GM18858 (cell line): ENCODE measurements around the gene PRDM5.
"Not testable (repeated sequence)": the region's sequence is repeated elsewhere in the genome, so short reads cannot be mapped to it uniquely, and the experiment has no call there.

Source experiments
- ATAC-seq: cut with Tn5 transposase; IDR thresholded peaks from one replicate; pipeline ENCODE4 v1.9.1; 2021; ENCODE audit not compliant: unreplicated experiment

PRDM5 gene

DNA sequence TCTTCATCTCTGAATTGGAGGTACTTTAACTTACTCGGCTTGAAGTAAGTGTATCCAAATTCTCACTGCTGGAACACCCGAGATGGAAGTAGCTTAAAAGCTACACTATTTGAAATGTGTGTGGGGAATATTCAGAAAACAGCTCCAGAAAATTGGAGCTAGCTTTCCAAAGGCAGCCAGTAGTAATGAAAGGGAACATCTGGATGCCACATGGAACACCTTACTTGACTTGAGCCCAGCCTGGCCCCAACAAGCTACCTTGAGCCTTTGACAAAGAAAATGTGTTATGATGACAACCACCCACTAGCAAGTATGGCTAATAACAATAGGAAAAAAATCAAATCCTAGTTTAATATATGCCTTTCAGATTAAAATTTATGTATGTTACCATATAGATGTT lies 161.5 kb downstream of the PRDM5 start:
- no peak for ATAC-seq

DNA sequence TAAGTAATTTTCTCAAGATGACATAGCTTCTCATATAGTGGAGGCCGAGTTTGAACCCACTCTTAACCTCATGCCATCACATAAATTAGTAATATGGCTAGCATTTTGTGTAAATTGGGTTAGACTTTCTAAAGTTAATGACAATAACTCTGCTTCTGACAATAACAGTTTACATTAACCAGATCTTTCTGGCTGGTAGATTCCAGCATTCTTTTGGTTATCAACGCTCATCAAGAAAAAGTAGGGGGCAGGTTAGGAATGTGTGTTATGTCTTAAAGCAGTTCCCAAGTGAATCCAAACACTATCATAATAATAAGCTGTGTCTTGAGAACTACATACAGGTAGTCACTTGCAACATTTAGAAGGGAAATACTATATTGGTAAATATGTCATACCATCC lies 162.5 kb downstream of the PRDM5 start:
- ATAC-seq: no peak

DNA sequence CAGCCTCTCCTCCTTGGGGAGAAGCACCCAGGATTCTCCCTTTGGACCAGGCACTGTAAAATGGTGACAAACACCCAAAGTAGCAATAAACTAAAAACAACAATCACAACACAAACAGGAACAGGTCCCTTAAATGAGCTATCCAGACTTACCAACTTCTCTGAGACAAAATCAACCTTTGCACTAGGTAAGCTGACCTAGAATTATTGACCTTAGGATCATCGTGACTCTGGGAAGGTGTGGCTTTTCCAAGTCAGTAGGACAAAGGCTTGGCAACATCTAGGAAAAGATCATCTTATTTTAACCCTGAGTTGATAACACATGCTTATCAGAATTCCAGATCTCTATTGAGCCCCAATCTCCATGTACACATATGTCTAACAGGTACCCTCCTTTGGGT lies 166.7 kb downstream of the PRDM5 start:
- ATAC-seq: no peak

DNA sequence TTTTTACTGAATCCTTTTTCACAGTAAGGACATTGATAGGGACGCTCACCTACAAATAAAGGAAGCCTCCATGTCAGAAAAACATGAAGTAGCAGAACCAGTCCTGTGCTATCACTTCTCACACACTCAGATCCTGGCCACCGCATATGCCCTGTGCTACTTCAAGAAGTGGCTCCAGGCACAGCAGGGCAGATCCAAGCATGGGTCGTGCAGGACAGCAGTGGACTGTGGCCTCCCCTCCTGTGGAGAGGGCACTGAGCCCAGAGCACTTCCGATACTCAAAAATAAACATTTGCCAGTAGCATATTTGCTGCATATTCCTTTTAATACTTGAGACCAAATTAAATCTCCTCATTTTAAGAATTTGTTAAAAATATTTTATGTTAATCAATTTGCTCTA lies 167.9 kb downstream of the PRDM5 start:
- ATAC-seq: no peak

DNA sequence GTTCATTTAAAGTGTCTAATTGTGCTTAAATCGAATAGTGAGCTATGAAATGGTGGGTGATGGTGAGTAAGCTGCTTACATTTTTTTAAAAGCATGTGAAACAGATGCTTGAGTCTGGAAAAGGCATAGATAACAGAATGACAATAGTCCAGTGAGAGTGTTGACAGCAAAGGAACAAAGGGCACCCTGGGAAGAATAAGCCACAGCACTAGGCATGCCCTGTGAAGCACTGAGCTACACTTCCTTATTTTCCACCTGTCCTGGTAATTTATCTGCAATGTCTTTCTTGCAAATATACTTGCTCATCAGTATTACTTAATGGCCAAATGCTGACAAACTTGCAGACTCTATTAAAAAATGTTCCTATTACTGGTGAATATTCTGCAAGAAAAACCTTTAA lies 168.7 kb downstream of the PRDM5 start:
- ATAC-seq: no peak

DNA sequence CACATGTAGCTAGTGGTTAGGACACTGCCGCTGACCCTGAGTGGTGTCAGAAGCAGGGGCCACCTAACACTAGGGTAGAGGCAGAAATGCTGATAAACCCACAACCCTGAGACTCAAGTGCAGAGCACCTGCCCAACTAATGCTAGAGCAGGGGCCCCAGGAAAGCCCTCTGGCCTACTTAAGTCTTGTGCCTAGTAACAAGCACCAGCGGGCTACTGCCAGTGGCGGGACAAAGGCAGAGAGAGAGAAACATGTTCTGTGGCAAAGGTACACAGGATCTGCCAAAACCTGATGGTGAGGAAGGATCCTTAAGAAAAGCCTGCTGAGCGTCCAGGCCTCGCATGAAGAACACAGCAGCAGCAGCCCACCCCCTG lies 172.4 kb downstream of the PRDM5 start:
- ATAC-seq: no peak

DNA sequence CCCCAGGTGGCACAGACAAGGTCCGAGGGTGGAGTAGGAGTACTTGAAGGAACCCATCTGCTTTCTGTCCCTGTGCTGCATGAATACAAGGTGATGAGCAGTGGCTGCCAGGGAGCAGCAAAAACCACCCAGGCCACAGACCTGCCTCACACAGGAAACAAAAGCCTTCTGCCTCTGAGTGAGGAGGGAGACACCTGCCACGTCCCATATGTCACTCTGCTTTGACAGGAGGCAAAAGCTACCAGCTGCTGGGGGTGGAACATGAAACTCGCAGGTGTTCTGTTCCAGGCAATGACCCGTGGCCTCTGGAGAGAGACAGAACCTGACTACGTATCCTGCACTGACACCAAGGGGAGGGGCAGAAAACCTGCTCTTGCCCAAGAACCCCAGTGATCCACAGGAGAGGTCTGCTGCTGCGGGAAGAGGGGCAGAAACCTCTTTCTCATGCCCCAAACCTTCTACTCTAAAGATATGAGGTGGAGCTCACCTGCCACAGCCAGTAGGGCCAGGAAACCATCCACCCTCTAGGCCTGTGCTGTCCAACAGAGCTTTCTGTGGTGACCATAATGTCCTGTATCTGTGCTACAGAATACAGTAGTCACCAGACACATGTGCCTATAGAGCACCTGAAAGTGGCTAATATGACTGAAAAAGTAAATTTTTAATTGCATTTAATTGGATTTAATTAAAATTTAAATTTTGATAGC lies 172.9 kb downstream of the PRDM5 start:
- peak; percentile 93 for ATAC-seq

DNA sequence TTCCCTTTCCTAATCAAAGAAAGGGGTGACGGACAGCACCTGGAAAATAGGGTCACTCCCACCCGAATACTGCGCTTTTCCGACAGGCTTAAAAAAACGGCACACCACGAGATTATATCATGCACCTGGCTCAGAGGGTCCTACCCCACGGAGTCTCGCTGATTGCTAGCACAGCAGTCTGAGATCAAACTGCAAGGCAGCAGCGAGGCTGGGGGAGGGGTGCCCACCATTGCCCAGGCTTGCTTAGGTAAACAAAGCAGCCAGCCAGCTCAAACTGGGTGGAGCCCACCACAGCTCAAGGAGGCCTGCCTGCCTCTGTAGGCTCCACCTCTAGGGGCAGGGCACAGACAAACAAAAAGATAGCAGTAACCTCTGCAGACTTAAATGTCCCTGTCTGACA lies 180.9 kb downstream of the PRDM5 start:
- not testable (repeated sequence) for ATAC-seq

DNA sequence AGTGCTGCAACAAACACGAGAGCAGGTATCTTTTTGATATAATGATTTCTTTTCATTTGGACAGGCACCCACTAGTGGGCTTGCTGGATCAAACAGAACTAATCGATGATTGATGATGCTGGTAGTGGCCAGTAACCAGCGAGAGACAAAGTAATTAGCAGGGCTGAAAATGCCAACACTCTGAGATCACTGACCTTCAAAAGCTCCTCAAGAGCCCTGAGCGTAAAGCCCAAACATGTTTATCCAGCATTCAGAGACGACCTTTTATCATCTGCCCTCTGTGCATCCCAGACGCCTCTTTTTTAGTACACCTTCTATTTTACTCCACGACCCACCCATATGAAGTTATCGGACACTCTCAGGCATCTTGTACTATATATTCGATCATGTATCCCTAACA lies 186.2 kb downstream of the PRDM5 start:
- no peak for ATAC-seq

DNA sequence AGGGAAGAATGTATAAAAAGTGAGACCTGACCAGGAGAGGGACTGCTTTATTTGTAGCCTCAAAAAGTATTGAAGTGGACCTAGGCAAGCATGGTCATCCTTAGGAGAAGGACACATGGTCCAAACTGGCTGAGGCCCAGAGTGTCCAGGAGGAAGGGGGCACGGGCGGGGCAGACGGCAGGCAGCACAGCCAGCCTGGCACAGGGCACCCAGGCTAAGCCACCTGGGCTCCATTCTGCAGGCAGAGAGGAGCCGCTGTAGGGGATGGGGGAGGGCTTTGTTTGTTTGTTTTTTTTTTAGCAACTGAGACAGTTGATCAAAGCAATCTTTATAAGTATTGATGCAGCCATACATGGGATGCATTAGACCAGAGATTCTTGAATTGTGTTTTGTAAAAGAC lies 188.6 kb downstream of the PRDM5 start:
- no peak for ATAC-seq

DNA sequence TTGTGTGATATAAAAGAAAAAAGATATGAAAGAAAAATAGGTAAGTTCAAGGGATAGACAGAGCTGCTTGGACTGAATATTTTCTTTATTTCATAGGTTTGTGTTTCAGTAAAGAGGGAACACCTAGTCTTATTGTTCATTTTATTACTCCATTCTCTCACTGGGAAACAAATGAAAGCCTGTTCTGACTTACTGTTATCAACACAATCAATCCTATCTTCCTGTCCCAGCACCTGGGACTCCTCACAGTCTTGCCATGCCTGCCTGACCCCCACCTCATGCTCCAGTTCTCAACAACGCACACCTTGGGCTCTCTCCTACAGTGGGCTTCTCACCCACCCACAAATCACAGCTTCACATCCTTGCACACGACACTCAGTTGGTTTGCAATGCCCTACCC lies 189.5 kb downstream of the PRDM5 start:
- ATAC-seq: no peak

DNA sequence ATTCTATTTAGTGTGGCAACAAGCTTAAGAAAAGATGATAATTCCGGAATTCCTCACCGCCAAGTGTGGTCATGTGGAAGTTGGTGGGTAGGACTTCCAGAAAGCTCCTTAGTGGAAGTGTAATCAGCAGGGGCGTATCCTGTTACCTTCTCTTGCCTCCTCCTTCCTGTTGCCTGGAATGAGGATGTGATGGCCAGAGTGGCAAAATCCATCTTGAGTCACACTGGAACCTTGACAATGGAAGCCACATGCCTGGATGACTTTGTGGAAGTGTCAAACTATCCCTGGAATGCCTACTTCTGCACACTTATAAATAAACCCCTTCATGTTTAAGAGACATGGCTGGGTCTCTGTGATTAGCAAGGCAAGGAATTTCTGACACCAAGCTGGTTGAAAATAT lies 191.0 kb downstream of the PRDM5 start:
- no peak for ATAC-seq

DNA sequence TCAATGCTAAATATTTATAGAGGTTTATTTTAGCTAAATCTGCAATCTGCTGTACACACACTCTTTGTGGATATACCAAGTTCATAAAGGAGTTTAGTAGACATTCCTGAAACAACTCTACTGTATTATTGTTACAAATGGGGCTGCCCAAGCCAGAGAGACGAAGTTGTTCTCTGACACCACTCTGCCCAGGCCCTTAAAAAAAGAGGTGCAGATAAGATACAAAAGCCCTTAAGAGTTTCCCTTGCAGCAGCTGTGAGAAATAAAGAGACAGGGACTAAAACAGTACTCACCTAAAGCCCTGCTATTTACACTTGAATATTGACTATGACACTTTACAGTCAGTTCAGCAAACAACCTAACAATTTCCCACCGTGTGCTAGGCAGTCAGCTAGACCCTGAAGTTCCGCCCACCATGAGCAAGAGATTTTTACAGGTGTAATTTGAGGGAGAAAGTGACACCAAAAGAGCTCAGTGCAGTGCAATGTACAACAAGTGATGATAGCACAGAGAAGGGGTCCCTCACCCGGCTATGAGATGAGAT lies 191.7 kb downstream of the PRDM5 start:
- ATAC-seq: no peak

DNA sequence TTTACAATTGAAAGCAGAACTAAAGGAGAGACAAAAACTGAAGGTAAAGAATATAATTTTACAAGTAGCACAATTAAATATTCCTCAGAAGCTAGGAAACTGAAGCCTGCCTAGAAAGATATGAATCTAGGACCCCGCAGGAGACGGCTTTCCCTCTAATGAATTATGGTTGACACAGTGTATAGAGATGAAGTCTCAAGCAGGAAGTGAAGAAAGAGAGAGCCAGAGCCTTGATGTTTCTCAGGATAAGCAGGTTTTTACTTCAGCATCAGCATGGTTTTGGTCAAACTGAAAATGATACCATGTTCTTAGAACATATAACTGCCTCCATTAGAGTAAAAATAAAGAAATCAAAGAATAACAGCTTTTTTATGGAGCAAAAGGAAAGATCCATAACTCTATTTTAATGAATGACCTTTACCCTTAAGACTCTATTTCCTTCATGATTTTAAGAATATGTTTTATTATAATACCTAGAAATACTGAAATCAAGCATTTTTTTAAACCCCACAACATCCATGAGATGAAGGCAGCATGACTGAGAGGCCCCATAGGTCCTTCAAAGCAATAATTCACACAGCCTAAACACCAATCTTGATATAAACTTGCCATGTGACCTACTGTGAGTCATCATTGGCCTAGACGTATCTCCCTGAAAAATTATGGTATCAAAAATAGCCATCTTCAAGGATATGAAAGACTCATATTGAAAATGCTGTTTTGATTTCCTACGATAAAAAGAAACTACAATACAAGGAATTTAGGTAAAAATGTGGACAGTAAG lies 193.4 kb downstream of the PRDM5 start:
- no peak for ATAC-seq

DNA sequence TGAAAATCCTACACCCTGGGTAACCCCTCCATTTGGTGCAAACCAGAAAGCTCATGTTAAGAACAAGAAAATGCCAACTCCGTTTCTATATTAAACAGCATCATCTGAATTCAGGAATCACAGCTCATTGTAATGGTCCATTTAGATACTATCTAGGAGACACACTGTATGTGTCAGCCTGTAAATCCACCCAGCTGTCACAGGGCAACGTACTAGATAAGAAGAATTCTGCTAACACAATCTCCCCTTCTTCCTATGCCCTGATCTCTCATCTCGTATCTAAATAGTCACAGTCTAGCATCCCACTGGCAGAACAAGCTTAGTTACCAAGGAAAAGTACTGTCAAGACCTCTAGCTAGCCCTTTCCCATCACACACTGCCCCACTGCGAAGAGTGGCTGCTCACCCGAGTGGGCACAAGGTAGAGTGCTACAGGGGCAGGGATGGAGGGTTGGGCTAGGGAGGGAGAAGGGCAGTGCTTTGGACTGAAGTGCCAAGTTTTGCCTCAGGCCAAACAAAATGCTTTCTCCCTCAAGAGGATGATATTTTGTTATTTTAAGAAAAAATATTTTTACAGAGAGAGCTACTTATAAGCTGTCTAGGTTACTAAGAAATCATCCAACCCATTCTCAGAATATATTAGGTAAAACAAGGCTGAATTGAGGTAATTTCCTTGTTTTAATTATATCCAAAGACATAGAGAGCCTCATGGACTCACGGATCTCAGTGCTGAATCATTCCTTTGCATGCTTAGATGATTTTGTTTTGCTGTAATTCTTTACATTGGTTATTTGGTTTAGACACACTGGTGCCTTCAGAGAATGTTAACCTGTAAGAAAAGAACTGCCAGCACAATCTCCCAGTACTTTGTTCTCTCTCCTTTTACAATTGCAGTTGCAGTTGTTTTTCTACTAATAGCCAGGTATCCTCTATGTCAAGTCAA lies 196.6 kb downstream of the PRDM5 start:
- ATAC-seq: no peak

DNA sequence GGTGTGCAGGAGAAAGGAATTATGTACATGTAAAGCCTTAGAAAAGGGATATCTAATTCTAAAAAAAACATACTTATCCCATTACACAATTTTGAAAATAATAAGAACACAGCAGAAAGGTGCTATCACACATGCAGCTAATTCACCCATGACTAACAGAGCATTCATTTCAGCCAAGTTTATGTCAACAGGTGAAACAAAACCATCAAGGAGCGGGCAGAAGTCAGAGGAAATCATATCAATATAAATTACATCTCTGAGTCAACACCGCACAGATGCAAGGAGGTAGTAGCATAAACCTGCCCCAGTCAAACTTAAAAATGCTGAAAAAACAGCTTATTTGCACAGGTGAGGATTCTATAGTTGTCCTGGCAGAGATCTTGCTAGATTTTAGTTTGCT lies 197.9 kb downstream of the PRDM5 start:
- no peak for ATAC-seq

DNA sequence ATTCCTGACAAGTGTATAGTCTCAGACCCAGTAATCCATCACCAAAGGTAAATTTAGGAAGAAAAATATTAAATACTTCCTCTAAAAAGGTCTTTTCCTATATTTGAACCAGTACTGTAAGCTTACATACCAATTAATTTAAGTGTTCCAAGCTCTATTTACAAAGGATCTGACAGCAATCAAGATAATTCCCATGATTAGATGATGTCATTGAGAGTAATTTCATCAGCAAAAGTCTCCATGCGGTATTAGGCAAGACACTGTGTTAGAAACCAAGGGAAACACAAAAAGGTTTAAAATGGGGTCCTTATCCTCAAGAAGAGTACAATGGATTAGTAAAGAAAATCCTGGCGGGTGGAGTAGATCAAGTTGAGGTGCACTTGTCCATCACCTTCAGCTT lies 198.5 kb downstream of the PRDM5 start:
- ATAC-seq: no peak

DNA sequence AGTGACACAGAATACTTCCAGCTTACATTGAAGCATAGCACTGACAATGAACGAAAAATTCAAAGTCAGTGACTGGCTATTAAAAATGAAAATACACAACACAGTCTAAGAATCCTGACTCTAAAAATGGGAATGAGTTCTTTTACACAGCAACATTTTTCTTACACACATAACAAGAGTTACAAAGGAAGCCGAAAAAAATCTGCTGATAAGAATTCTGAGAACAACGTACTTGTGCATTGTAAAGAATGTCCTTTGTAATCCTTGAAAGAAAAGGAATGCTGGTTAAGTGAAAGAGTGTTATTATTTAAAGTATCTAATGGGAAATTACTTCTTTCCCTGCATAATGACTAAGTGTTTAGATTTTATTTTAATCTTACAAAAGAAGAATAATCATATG lies 199.4 kb downstream of the PRDM5 start:
- ATAC-seq: no peak

DNA sequence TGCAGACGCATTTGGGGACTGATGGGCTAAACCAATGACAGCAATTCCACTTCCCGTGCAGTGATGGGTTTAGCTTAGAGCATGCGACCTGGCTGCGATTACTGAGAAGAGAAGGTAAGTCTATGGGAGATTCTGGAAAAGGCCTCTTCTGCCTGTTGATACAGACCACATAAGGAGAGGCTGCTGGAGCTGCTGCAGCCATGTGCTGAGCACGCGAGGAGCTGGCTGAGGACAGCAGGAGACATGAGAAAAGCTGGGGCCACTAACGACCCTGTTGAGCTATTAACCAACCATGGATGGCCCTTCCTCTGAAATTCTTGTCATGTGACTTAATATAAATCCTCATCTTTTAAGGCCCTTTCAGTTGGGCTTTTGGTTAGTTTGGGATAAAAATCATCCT lies 199.9 kb downstream of the PRDM5 start:
- ATAC-seq: no peak

DNA sequence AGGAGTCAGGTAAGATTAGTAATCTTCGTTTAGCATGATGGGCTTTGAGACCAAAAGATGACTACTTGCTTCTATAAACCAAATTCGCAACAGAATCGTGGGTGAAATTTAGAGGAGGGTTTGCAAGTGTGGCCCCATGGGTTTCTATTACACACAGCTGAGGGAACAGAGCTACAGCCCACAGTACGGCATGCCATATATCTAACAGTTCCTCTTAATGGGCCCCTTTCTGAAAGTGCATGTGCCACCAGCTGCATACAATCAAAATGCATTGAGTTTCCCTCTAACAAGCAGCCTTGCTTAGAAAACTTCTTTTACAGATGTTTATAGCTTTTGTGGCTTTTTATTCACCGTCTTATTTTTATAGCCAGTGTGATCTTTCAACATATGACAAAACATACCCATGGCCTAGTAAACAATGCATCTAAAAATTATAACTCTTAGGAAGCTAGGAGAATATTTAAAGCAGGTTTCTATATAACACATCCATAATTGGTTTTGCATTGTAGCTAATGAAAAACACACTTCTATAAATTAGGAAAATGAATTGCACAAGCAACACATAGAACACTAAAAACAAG lies 202.1 kb downstream of the PRDM5 start:
- ATAC-seq: no peak

DNA sequence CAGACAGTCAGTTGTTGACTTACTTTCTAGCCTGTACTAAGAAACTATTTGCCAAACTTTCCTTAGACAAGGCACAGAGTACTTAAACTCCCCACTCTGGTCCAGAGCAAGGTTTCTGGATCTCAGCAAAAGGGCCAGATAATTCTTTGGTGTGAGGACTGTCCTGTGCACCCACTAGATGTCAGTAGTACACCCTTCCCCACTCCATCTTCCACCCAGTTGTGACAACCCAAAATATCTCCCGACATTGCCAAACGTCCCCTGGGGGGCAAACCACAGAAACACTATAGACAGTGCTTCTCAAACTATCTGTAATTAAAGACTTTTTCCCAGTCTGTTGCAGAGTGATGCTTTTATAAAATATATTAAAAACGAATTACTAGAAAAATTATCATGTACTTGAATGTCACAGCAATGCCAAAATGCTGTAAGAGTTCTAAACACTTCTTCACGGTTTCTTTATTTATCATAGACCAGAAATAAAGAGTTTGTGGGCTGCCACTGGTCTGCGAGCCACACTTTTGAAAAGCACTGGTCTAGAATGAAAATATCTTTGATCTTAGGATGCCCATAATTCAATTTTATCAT lies 203.5 kb downstream of the PRDM5 start:
- ATAC-seq: peak; percentile 87
